Measurements from ENCODE around the gene COL5A2.

The COL5A2 gene

GRCh38 chr2:189045836-189046235, 133.7 kb downstream of the COL5A2 start:
- DNase-seq, result no peak

GRCh38 chr2:189037518-189037917, 142.0 kb downstream of the COL5A2 start:
- DNase-seq, result no peak

GRCh38 chr2:189024901-189025618, 154.5 kb downstream of the COL5A2 start:
- DNase-seq, result no peak

GRCh38 chr2:189022492-189022891, 157.1 kb downstream of the COL5A2 start:
- DNase-seq, result no peak

DNA sequence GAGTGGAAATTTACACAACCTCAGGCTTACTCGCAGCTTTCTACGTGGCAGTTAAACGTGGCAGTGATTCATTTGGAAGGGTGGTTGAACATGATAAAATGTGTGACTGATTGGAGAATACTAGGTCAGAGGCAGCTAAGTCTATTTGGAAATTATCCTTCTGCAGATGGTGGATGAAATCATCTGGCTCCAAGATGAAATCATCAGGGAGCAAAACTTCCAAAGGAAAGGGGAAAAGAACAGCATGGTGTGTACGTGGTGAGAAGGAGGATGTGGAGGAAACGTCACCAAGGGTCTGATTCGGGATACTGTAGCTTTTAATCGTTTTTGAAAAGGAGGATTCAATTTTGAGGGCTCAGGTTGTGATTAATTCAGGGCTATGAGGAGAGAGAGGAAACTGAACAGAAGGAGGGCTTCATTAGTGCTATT, 157.5 kb downstream of the COL5A2 start:
- no peak for DNase-seq

DNA sequence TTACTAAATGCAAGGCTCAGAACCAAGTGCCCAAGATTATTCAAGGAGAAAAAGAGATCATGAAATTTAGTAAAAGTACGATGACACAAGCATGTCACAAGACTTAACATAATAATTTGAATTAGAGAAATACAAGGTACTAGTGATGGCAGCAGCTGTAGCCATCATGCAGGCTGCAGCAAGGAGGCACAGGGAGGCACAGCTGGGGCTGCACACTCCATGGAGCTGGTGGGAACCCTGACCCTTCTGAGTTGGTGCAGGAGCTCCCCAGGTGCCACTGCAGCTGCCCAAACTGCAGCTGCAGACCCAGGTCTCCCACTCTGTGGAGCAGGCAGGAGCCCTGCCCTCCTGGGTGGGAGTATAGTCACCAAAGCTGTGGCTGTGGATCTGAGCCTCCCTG, 159.4 kb downstream of the COL5A2 start:
- no peak for DNase-seq

GRCh38 chr2:189018631-189019030, 160.9 kb downstream of the COL5A2 start:
- no peak for DNase-seq

DNA sequence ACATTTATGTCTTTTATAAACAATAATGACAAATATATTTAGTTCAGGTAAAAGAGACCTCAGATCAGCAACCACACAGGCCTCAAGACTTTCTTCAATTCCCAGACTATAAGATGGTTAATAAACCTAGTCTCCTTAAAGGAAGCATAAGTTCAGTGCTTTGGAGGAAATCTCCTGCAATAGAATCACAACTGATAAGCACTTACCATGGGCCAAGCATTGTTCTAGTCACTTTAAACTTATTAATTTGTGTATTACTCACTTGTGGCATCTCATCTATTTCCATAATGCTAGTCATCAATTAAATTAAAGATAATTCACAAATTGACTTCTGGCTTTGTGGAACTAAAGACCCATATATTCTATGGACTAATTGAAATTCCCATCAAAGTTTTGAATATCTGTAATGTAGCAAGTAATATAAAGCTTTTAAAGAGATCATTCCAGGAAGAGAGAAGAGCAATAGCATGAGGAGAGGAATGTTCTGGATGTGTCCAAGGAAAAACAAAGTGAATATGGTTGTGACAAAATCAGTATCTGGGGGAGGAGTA, 163.2 kb downstream of the COL5A2 start:
- DNase-seq, result no peak

DNA sequence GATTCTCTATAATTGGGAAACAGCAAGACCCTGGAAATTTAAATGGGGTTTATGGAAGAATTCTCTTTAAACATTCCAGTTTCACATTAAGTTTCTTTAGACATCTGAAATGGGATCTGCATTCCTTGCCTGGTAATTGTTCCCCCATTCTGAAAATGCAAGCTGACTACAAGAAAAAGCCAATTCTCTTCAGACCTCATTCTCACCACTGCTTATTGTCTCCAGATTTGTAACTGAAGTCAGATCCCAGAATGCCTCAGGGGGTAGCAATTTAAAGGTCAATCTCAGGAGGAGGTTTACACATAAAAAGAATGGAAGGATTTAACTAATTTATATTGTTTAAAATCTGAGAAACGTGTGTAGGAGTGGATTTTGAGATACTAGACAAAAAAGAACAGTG, 164.2 kb downstream of the COL5A2 start:
- DNase-seq, result no peak

GRCh38 chr2:189014449-189015138, 165.0 kb downstream of the COL5A2 start:
- DNase-seq, result no peak

GRCh38 chr2:189013671-189014448, 165.7 kb downstream of the COL5A2 start:
- DNase-seq, result no peak

- no peak for DNase-seq
Measured at GRCh38 chr2:189013031-189013430, 166.5 kb downstream of the COL5A2 start.

DNA sequence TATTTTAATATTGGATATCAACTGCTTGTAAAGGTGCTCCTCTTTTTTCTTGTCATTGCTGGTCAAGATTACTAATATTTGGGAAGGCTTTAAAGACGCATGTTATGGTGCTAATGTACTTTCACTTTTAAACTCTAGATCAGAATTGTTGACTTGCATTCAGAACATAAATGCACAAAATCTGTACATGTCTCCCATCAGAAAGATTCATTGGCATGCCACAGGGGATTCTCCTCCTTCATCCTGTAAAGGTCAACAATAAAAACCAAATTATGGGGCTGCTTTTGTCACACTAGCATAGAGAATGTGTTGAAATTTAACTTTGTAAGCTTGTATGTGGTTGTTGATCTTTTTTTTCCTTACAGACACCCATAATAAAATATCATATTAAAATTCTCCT, 167.2 kb downstream of the COL5A2 start:
- no peak for DNase-seq

GRCh38 chr2:189010536-189010935, 169.0 kb downstream of the COL5A2 start:
- no peak for DNase-seq

DNA sequence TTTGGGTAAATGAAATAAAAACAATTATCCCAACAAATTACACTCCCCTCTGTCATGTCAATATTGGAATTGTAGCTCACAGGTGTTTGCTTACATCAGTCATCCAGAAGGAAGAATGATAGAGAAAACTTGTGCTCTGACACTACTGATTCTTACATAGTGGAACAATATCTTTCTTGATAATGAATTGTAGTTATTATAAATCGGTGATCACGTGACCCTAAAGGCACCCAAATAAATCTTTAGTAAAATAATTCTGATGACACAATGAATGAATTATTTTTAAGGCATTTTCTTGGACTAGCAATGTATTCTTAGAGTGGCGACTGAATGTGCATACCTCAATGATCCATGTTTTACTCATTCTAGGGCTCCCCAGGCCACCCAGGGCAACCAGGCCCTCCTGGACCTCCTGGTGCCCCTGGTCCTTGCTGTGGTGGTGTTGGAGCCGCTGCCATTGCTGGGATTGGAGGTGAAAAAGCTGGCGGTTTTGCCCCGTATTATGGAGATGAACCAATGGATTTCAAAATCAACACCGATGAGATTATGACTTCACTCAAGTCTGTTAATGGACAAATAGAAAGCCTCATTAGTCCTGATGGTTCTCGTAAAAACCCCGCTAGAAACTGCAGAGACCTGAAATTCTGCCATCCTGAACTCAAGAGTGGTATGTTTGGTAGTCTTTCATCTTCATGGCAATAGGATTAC, 170.9 kb downstream of the COL5A2 start:
- DNase-seq, result no peak

DNA sequence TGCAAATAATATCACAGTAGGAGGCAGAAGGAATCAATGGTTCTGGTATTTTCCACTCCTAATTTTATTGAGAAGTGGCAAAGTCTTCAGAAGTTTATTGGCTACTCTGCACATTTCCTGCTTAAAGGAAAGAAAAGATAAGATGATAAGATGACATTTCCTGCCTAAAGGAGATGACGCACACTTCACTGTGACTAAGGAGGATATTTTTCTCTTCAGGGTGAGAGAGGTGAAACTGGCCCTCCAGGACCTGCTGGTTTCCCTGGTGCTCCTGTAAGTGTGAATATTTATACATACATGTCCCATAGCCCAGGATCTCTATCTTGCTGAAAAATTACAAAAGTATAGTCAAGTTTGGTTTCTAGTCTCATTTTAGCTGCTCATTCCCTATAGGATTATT, 177.5 kb downstream of the COL5A2 start:
- DNase-seq, result no peak

- no peak for DNase-seq
Measured at GRCh38 chr2:189000221-189000620, 179.3 kb downstream of the COL5A2 start.

DNA sequence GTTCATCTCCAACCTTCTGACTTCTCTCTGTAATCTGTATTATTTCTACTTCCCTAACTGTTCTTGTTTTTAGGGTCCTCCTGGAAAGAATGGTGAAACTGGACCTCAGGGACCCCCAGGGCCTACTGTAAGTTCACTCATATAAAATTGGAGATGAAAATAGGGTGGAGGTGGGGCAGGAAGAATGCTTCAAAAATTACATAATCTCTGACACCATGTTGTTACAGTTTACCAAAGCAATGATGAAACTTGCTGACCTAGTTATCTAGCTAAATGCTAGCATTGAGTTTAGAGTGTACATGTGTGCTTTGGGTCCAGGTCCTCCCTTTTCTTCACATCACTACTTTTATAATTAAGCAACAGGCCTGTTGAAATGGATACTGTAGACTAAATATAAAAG, 182.3 kb downstream of the COL5A2 start:
- no peak for DNase-seq

DNA sequence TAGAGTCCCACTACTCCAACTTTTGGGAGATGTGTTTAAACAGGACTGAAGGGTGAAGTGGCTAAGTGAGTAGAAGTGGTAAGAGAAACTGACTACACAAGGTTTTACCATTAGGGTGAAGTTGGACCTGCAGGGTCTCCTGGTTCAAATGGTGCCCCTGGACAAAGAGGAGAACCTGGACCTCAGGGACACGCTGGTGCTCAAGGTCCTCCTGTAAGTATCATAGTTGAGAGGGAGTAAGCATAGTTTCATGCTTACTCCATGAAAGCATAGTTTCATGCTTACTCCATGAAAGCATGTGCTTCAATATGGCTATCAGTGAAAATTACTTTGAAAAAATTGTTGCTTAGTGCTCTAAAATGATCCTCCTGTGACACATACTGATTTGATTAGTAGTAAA, 186.3 kb downstream of the COL5A2 start:
- no peak for DNase-seq

GRCh38 chr2:188986839-188987238, 192.7 kb downstream of the COL5A2 start:
- DNase-seq, result no peak

- no peak for DNase-seq
Measured at GRCh38 chr2:188984680-188985079, 194.9 kb downstream of the COL5A2 start.

- DNase-seq, result no peak
Measured at GRCh38 chr2:188984065-188984491, 195.5 kb downstream of the COL5A2 start.

Data from stimulated activated CD8-positive, alpha-beta memory T cell treated with anti-CD3 and anti-CD28 coated beads, Interleukin-4, amount 100 ng/mL, for 48 hours (primary cell).